K562 (cell line): ENCODE results near the gene RNF166. TPM values are rescaled to one million over a fixed set of nuclear protein-coding genes. Genes with fewer than 3 reads are reported as not detected.
A peak's percentile ranks its signal among the peaks of the same experiment; 100 is the strongest.

Experiments
- ATAC-seq: fragments of 200-7000 bp; cut with Tn5 transposase; 3 replicates; pipeline ENCODE4 v1.9.1; 2020; ENCODE audit warnings: moderate library complexity
- BruUV-seq: library from RNA; stranded (reverse); fragments of 400-500 nt; replicated peaks from 2 replicates; lab custom pipeline; 2021; lab: Mats Ljungman, UMichigan
- CTCF ChIA-PET: fragments of 300-600 bp; formaldehyde crosslinking; extraction: SDS; loops from one replicate; lab custom pipeline; 2021; ENCODE audit warnings: low intra/inter-chr PET ratio; lab: Yijun Ruan, JAX
- POLR2A ChIA-PET: fragments of 300-600, 350-650 bp; sonication (Branson Sonifier 250); formaldehyde crosslinking; extraction: SDS; loops from one replicate; lab custom pipeline; 2021; ENCODE audit warnings: antibody characterized with exemption, inconsistent platforms; lab: Yijun Ruan, JAX
- DNase-seq, 4 experiments: peaks; one replicate each; pipeline versions ENCODE4 v3.0.0 to v3.0.0-alpha.2; 2011 to 2018; ENCODE audit warnings: low spot score in 3 of 4, mixed read lengths in 3 of 4; ENCODE audit errors: extremely low read depth in 1 of 4
- FAIRE-seq: peaks from 2 replicates; lab custom pipeline; 2011; peaks lifted over from hg19 to GRCh38; lab: Jason Lieb, UNC
- H2AFZ ChIP-seq: 2 replicates; pipeline ENCODE4 v1.6.0; 2011; ENCODE audit warnings: low read depth, low read length, control low read depth, inconsistent platforms
- H3K27ac ChIP-seq: fragments of 200-600 bp; 3 replicates; pipeline ENCODE4 v1.8.0; 2011; ENCODE audit warnings: low read depth, mild to moderate bottlenecking, control low read depth, inconsistent platforms, low read length, moderate library complexity, mixed read lengths; ENCODE audit errors: extremely low read depth
- H3K27me3 ChIP-seq, 2 experiments: fragments of 300-600 bp in 1 of 2; 2 replicates in 1 of 2; 3 replicates in 1 of 2; pipeline versions ENCODE4 v1.6.0 to v1.8.0; 2011; ENCODE audit warnings: inconsistent platforms in 2 of 2, low read length in 2 of 2, mild to moderate bottlenecking in 1 of 2, mixed read lengths in 1 of 2, moderate library complexity in 1 of 2; ENCODE audit not compliant: control insufficient read depth in 2 of 2, insufficient read depth in 2 of 2
- H3K36me3 ChIP-seq: fragments of 300-600 bp; 3 replicates; pipeline ENCODE4 v1.8.0; 2011; ENCODE audit warnings: mild to moderate bottlenecking, low read length, inconsistent platforms; ENCODE audit not compliant: control insufficient read depth, insufficient read depth
- H3K4me1 ChIP-seq, 2 experiments: fragments of 200-600 bp in 1 of 2; replicated peaks in 1 of 2; 2 replicates in 1 of 2; 3 replicates in 1 of 2; pipeline versions ENCODE4 v1.5.1 to v1.8.0; 2011; ENCODE audit warnings: inconsistent platforms in 2 of 2, low read length in 2 of 2, mild to moderate bottlenecking in 1 of 2, mixed read lengths in 1 of 2, moderate library complexity in 1 of 2; ENCODE audit not compliant: control insufficient read depth in 2 of 2, insufficient read depth in 2 of 2
- H3K4me2 ChIP-seq: 2 replicates; pipeline ENCODE4 v1.6.1; 2011; ENCODE audit warnings: low read length, control low read depth, inconsistent platforms, mixed read lengths; ENCODE audit not compliant: insufficient read depth
- H3K4me3 ChIP-seq: fragments of 200-600 bp; sonication (generic), shearing (Covaris generic); 2 replicates; pipeline ENCODE4 v1.5.1; 2016; ENCODE audit warnings: control low read depth, inconsistent platforms
- H3K79me2 ChIP-seq: fragments of 200-600 bp; 3 replicates; pipeline ENCODE4 v1.8.0; 2011; ENCODE audit warnings: low read length, inconsistent platforms; ENCODE audit not compliant: control insufficient read depth, insufficient read depth
- H3K9ac ChIP-seq, 2 experiments: 2 replicates each; pipeline versions ENCODE4 v1.6.0 to v1.6.1; 2011; ENCODE audit warnings: low read depth in 2 of 2, low read length in 2 of 2, control low read depth in 1 of 2, inconsistent platforms in 1 of 2, mild to moderate bottlenecking in 1 of 2, mixed read lengths in 1 of 2; ENCODE audit not compliant: insufficient read depth in 1 of 2
- H3K9me1 ChIP-seq: one replicate; pipeline ENCODE4 v1.6.0; 2011; ENCODE audit warnings: inconsistent platforms, mild to moderate bottlenecking, low read length, moderate library complexity; ENCODE audit not compliant: control insufficient read depth, insufficient read depth
- H3K9me3 ChIP-seq: replicated peaks from 2 replicates; pipeline ENCODE4 v1.5.1; 2011; ENCODE audit warnings: low read depth, low read length, inconsistent platforms; ENCODE audit not compliant: control insufficient read depth, insufficient read depth
- H4K20me1 ChIP-seq: replicated peaks from 2 replicates; pipeline ENCODE4 v1.6.1; 2011; ENCODE audit warnings: low read length, inconsistent platforms, mixed read lengths; ENCODE audit not compliant: control insufficient read depth, insufficient read depth
- EGR1 ChIP-seq: fragments of 450-650 bp; conservative IDR thresholded peaks from 2 replicates; pipeline ENCODE4 v1.6.1; 2017; ENCODE audit warnings: mild to moderate bottlenecking
- EP300 ChIP-seq: IDR thresholded peaks from 2 replicates; pipeline ENCODE4 v1.6.1; 2012; ENCODE audit warnings: low read length, improper control_type of control experiment
- GABPB1 ChIP-seq: sonication (generic); formaldehyde crosslinking; IDR thresholded peaks from 2 replicates; pipeline ENCODE4 v1.8.0; 2022; ENCODE audit warnings: mild to moderate bottlenecking, missing genetic modification reagents
- HMG20B ChIP-seq: fragments of 250-450 bp; sonication (Bioruptor Pico); IDR thresholded peaks from 2 replicates; pipeline ENCODE4 v1.5.0; 2021; ENCODE audit warnings: mild to moderate bottlenecking
- HMGN3 ChIP-seq: IDR thresholded peaks from 2 replicates; pipeline ENCODE4 v1.6.1; 2011; ENCODE audit warnings: borderline replicate concordance, low read depth, mild to moderate bottlenecking, mixed read lengths, low read length; ENCODE audit not compliant: insufficient read length; ENCODE audit errors: extremely low read depth
- LCOR ChIP-seq: sonication (generic); formaldehyde crosslinking; IDR thresholded peaks from 2 replicates; pipeline ENCODE4 v1.8.0; 2022; ENCODE audit warnings: mild to moderate bottlenecking, missing genetic modification reagents
- MECOM ChIP-seq: fragments of 250-450 bp; sonication (Bioruptor Pico); IDR thresholded peaks from 2 replicates; pipeline ENCODE4 v1.8.0; 2022; ENCODE audit warnings: inconsistent platforms
- NR2C1 ChIP-seq, 2 experiments: fragments of 450-650 bp; IDR thresholded peaks; 2 replicates each; pipeline ENCODE4 v1.6.1; 2017; ENCODE audit warnings: mild to moderate bottlenecking in 2 of 2, antibody characterized with exemption in 1 of 2, inconsistent platforms in 1 of 2, missing compliant biosample characterization in 1 of 2, missing genetic modification characterization in 1 of 2
- PHF21A ChIP-seq: fragments of 450-650 bp; IDR thresholded peaks from 2 replicates; pipeline ENCODE4 v1.6.1; 2017; ENCODE audit warnings: low read depth, borderline replicate concordance
- PTBP1 ChIP-seq: fragments of 200-400 bp; formaldehyde crosslinking; IDR thresholded peaks from 2 replicates; pipeline ENCODE4 v1.6.1; 2017; ENCODE audit warnings: low read depth, low read length
- RBM14 ChIP-seq: fragments of 200-400 bp; formaldehyde crosslinking; IDR thresholded peaks from 2 replicates; pipeline ENCODE4 v1.6.1; 2018; ENCODE audit warnings: low read depth, mild to moderate bottlenecking, low read length, moderate library complexity, borderline replicate concordance; ENCODE audit not compliant: insufficient read depth
- VEZF1 ChIP-seq: fragments of 200-800 bp; sonication (Bioruptor generic); IDR thresholded peaks from 2 replicates; pipeline ENCODE4 v1.6.1; 2017; ENCODE audit warnings: missing genetic modification characterization, missing compliant biosample characterization
- ZBTB1 ChIP-seq: sonication (generic); formaldehyde crosslinking; IDR thresholded peaks from 2 replicates; pipeline ENCODE4 v1.8.1; 2023; ENCODE audit warnings: missing genetic modification reagents, low read depth, mild to moderate bottlenecking, borderline replicate concordance
- ZNF184 ChIP-seq: sonication (generic); formaldehyde crosslinking; IDR thresholded peaks from 2 replicates; pipeline ENCODE4 v1.5.0; 2020; ENCODE audit warnings: missing genetic modification reagents
- ZNF75A ChIP-seq: fragments of 450-650 bp; formaldehyde crosslinking; IDR thresholded peaks from 2 replicates; pipeline ENCODE4 v1.4.0; 2020; ENCODE audit warnings: mild to moderate bottlenecking
- ZNF780A ChIP-seq: fragments of 250-450 bp; sonication (Bioruptor Pico); IDR thresholded peaks from 2 replicates; pipeline ENCODE4 v1.5.0; 2021; ENCODE audit warnings: mild to moderate bottlenecking
- whole genome bisulfite sequencing: fragments of 100-300 bp; shearing (Covaris generic); methylation state at CpG from one replicate; pipeline ENCODE4 v1.1.6; 2016; ENCODE audit warnings: low coverage, mixed read lengths; ENCODE audit not compliant: insufficient coverage; ENCODE audit errors: missing lambda C conversion rate; 5-methylcytosine and 5-hydroxymethylcytosine counted together
- in situ Hi-C: fragments of 300-500 bp; cut with MboI; formaldehyde crosslinking; loops from 4 replicates; pipeline ENCODE4 v1.15.0; 2018; ENCODE audit warnings: inconsistent platforms, mixed read lengths
- intact Hi-C: fragments of 100-400 bp; cut with micrococcal nuclease; formaldehyde crosslinking; loops from 2 replicates; pipeline ENCODE4 v1.14.2; 2022
- polyA plus RNA-seq, 8 experiments: library from polyadenylated mRNA; depleted of rRNA in 4 of 8; stranded (reverse) in 5 of 8; unstranded in 3 of 8; fragments of >200 nt; fragmentation: Nextera tagmentation in 2 of 8; fragmentation: Illumina TruSeq in 1 of 8; extraction: Ambion mirVana in 2 of 8; extraction: Trizol in 1 of 8; gene quantifications; 2 replicates each; pipeline versions ENCODE4 v1.2.1 to v1.2.3, GENCODE V29; 2011 to 2014; ENCODE audit warnings: inconsistent platforms in 1 of 8, missing spikeins in 1 of 8
- total RNA-seq, 7 experiments: library from RNA; depleted of rRNA in 6 of 7; stranded (reverse); fragments of >200 nt in 6 of 7; fragmentation: Illumina TruSeq in 2 of 7; extraction: Trizol in 2 of 7; gene quantifications; 2 replicates each; pipeline versions ENCODE4 v1.2.1 to v1.2.3, GENCODE V29; 2011 to 2021; ENCODE audit warnings: low replicate concordance in 1 of 7
- TF ChIP-seq, protein P1 (sequence below): fragments of 250-450 bp; sonication (Bioruptor Pico); IDR thresholded peaks from 2 replicates; pipeline ENCODE4 v1.5.0; 2021
- TF ChIP-seq, protein P2 (sequence below), 2 experiments: fragments of 200-800 bp in 1 of 2; sonication (Bioruptor generic) in 1 of 2; sonication (generic) in 1 of 2; formaldehyde crosslinking in 1 of 2; IDR thresholded peaks in 1 of 2; conservative IDR thresholded peaks in 1 of 2; 2 replicates each; pipeline versions ENCODE4 v1.5.0 to v1.6.1; 2016 to 2020; ENCODE audit warnings: missing compliant biosample characterization in 1 of 2, missing genetic modification characterization in 1 of 2, missing genetic modification reagents in 1 of 2

The RNF166 gene
- total and polyA plus RNA-seq, 9 of the 15 experiments (the other 6 are each of a cell fraction or from before 2014, with no cell fraction given) = 0.56 to 60.3 (median 19.5) TPM

GRCh38 chr16:88703486-88704309 is 2.5 kb downstream of the RNF166 start:
- H3K79me2 ChIP-seq = peaks cover 75% of the 10 kb centered on the region
- peaks cover 11% of the 10 kb centered on the region; the same call in 1 of the 2 replicates for H4K20me1 ChIP-seq
- in situ Hi-C loops (no loop called here), intact Hi-C loops (no loop called here)
- CTCF ChIA-PET = no interaction called here
- no peak overlapping the region for H3K27ac ChIP-seq
- H3K9me3 ChIP-seq = no peaks in the 10 kb centered on the region
- ATAC-seq = no peak
- H3K9ac ChIP-seq = peak overlapping the region in 1 of 2 experiments; percentile 88; a peak in 2 of 4 replicates
- H3K27me3 ChIP-seq = no peaks in the 10 kb centered on the region
- no peak overlapping the region for H3K4me2 ChIP-seq
- peaks cover 3% of the 10 kb centered on the region for H3K9me1 ChIP-seq
- no peak overlapping the region for H2AFZ ChIP-seq
- H3K36me3 ChIP-seq = peaks cover 58% of the 10 kb centered on the region; the same call in 2 of the 3 replicates
- DNase-seq = no peak
- WGBS = 62% methylated on average over 26 of the region's 26 CpGs
- no peak overlapping the region for H3K4me3 ChIP-seq
- BruUV-seq = no TSS peak
- peak; percentile 69 for FAIRE-seq
- peaks cover 16 to 82% of the 10 kb centered on the region in 2 experiments for H3K4me1 ChIP-seq
- POLR2A ChIA-PET = interaction anchor here (0.6 to 2.2 kb wide), 4 partner anchors 13 to 130 kb away, joined by 3 to 12 read pairs (median 3); no protein-coding TSS in a partner anchor
- TF ChIP-seq ZNF780A = no peak
- TF ChIP-seq ZNF75A (CRISPR knock-in tag) = no peak
- TF ChIP-seq HMGN3 = peak; percentile 37
- TF ChIP-seq NR2C1 (IDR thresholded peaks at IDR 0.05) = no peak
- TF ChIP-seq NR2C1 (tag; IDR thresholded peaks at IDR 0.05) = no peak
- no peak for TF ChIP-seq PTBP1
- no peak for TF ChIP-seq HMG20B (CRISPR knock-in tag)
- TF ChIP-seq ZBTB1 (CRISPR knock-in tag) = no peak
- no peak for TF ChIP-seq PHF21A
- TF ChIP-seq GABPB1 (CRISPR knock-in tag) = 0 out of 2 replicates have a peak, but pooled peaks have one; percentile 32
- TF ChIP-seq EP300 = no peak
- TF ChIP-seq LCOR = no peak
- no peak for TF ChIP-seq ZNF184 (CRISPR knock-in tag)
- TF ChIP-seq, protein P1, sequence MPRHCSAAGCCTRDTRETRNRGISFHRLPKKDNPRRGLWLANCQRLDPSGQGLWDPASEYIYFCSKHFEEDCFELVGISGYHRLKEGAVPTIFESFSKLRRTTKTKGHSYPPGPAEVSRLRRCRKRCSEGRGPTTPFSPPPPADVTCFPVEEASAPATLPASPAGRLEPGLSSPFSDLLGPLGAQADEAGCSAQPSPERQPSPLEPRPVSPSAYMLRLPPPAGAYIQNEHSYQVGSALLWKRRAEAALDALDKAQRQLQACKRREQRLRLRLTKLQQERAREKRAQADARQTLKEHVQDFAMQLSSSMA (CRISPR knock-in tag) = no peak
- TF ChIP-seq EGR1 = peak; percentile 60
- TF ChIP-seq, protein P2, sequence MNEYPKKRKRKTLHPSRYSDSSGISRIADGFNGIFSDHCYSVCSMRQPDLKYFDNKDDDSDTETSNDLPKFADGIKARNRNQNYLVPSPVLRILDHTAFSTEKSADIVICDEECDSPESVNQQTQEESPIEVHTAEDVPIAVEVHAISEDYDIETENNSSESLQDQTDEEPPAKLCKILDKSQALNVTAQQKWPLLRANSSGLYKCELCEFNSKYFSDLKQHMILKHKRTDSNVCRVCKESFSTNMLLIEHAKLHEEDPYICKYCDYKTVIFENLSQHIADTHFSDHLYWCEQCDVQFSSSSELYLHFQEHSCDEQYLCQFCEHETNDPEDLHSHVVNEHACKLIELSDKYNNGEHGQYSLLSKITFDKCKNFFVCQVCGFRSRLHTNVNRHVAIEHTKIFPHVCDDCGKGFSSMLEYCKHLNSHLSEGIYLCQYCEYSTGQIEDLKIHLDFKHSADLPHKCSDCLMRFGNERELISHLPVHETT (CRISPR knock-in tag; conservative IDR thresholded peaks at IDR 0.05 in 1 of 2, IDR thresholded peaks at IDR 0.05 in 1 of 2) = no peak
- no peak for TF ChIP-seq MECOM (CRISPR knock-in tag)
- TF ChIP-seq RBM14 = 0 out of 2 replicates have a peak, but pooled peaks have one; percentile 37
- no peak for TF ChIP-seq VEZF1 (CRISPR knock-in tag)
